Right lobe of liver (tissue), 4 donors: ENCODE measurements around the gene CFAP46.

Experiments
- POLR2A ChIP-seq: fragments of 450-650 bp; IDR thresholded peaks from one replicate; pipeline ENCODE4 v1.6.1; 2017; ENCODE audit warnings: antibody characterized with exemption, mild to moderate bottlenecking
- TF ChIP-seq, protein P1 (sequence below), 4 donors: fragments of 200-600 bp in 3 of 4; fragments of 450-650 bp in 1 of 4; IDR thresholded peaks; one replicate each; pipeline versions ENCODE4 v1.5.1 to v1.8.0; 2016 to 2022; ENCODE audit warnings: antibody characterized with exemption in 4 of 4, mild to moderate bottlenecking in 2 of 4
- donor health status: DM: no; HTN: no; CAD: no.
- donor health status: DM: no; HTN: no; CAD: no.
- donor health status: DM: no; HTN: yes; CAD: no.

- TF ChIP-seq, protein P1, sequence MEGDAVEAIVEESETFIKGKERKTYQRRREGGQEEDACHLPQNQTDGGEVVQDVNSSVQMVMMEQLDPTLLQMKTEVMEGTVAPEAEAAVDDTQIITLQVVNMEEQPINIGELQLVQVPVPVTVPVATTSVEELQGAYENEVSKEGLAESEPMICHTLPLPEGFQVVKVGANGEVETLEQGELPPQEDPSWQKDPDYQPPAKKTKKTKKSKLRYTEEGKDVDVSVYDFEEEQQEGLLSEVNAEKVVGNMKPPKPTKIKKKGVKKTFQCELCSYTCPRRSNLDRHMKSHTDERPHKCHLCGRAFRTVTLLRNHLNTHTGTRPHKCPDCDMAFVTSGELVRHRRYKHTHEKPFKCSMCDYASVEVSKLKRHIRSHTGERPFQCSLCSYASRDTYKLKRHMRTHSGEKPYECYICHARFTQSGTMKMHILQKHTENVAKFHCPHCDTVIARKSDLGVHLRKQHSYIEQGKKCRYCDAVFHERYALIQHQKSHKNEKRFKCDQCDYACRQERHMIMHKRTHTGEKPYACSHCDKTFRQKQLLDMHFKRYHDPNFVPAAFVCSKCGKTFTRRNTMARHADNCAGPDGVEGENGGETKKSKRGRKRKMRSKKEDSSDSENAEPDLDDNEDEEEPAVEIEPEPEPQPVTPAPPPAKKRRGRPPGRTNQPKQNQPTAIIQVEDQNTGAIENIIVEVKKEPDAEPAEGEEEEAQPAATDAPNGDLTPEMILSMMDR (IDR thresholded peaks at IDR 0.05) = no peak
- TF ChIP-seq POLR2A = no peak
These were observed 7.4 kb downstream of the CFAP46 start for GRCh38 chr10:132934953-132935352.
